Peyer's patch (tissue), 4 donors: ENCODE measurements around the gene MAP7D3. TPM values are rescaled to one million over a fixed set of nuclear protein-coding genes. Genes with fewer than 3 reads are reported as not detected.

Experiments used
- DNase-seq, 3 donors: peaks; one replicate each; pipeline ENCODE4 v3.0.0-alpha.2; 2017 to 2019
- H3K27ac ChIP-seq, 4 donors: fragments of 200-600 bp; sonication (generic); one replicate each; pipeline ENCODE4 v1.5.1; 2016 to 2019
- H3K27me3 ChIP-seq, 2 donors: fragments of 200-600 bp; sonication (generic); one replicate each; pipeline ENCODE4 v1.5.1; 2019
- H3K36me3 ChIP-seq, 3 donors: fragments of 200-600 bp; sonication (generic); one replicate each; pipeline ENCODE4 v1.5.1; 2016 to 2019
- H3K4me1 ChIP-seq, 4 donors: fragments of 200-600 bp; sonication (generic); one replicate each; pipeline ENCODE4 v1.5.1; 2016 to 2019
- H3K4me3 ChIP-seq, 4 donors: fragments of 200-600 bp; sonication (generic); 1 replicate in 3 of 4; 2 replicates in 1 of 4; pipeline ENCODE4 v1.5.1; 2016 to 2019; ENCODE audit warnings: mild to moderate bottlenecking in 1 of 4
- H3K9me3 ChIP-seq, 4 donors: fragments of 200-600 bp; sonication (generic); one replicate each; pipeline ENCODE4 v1.5.1; 2016 to 2019; ENCODE audit warnings: mild to moderate bottlenecking in 1 of 4
- CTCF ChIP-seq, 6 experiments: fragments of 450-650 bp in 4 of 6; fragments of 200-600 bp in 2 of 6; sonication (generic) in 1 of 6; IDR thresholded peaks; one replicate each; pipeline ENCODE4 v1.5.1; 2017 to 2019; ENCODE audit warnings: antibody characterized with exemption in 6 of 6, mild to moderate bottlenecking in 3 of 6, moderate library complexity in 1 of 6
- POLR2A ChIP-seq, 2 donors: fragments of 450-650 bp; IDR thresholded peaks; one replicate each; pipeline ENCODE4 v1.5.1; 2017; ENCODE audit warnings: antibody characterized with exemption in 2 of 2, mild to moderate bottlenecking in 2 of 2, moderate library complexity in 2 of 2
- total RNA-seq, 4 donors: library from RNA; depleted of rRNA; stranded (reverse); fragments of >200 nt; gene quantifications; one replicate each; pipeline ENCODE4 v1.1.0, GENCODE V29; 2016

MAP7D3 gene
- total RNA-seq, 4 donors from 2014 or later: 1.6 to 18.2 (median 4.7) TPM

- no peak for TF ChIP-seq CTCF (IDR thresholded peaks at IDR 0.05)
- TF ChIP-seq POLR2A (IDR thresholded peaks at IDR 0.05): no peak
- Histone ChIP-seq H3K4me1 (peaks cover 0 to 12% (median 0%) of the 10 kb centered on the region in 4 donors), H3K9me3 (no peaks in the 10 kb centered on the region), H3K36me3 (peaks cover 0 to under 1% (median 0%) of the 10 kb centered on the region in 3 donors), H3K27ac (peak overlapping the region in 2 of 4 donors; percentile 62 to 75), H3K4me3 (no peak overlapping the region), H3K27me3 (no peaks in the 10 kb centered on the region)
- no peak for DNase-seq
These were observed 49.6 kb downstream of the MAP7D3 start for GRCh38 chrX:136201601-136202000.

- H3K4me3 ChIP-seq: no peak overlapping the region
- H3K4me1 ChIP-seq: peaks cover 0 to 20% (median 0%) of the 10 kb centered on the region in 4 donors
These were observed 50.7 kb downstream of the MAP7D3 start for GRCh38 chrX:136200466-136200865.

GRCh38 chrX:136199365-136199764, 51.8 kb downstream of the MAP7D3 start:
- Histone ChIP-seq H3K27me3 (no peaks in the 10 kb centered on the region), H3K9me3 (no peaks in the 10 kb centered on the region), H3K4me3 (no peak overlapping the region), H3K36me3 (no peaks in the 10 kb centered on the region), H3K4me1 (peaks cover 0 to 13% (median 0%) of the 10 kb centered on the region in 4 donors), H3K27ac (peak overlapping the region in 2 of 4 donors; percentile 12 to 75)
- TF ChIP-seq CTCF (IDR thresholded peaks at IDR 0.05) (no peak), POLR2A (IDR thresholded peaks at IDR 0.05) (no peak)
- no peak for DNase-seq

More at GRCh38 chrX:136200466-136200865, 50.7 kb downstream of the MAP7D3 start:
- DNase-seq: no peak
- H3K27ac ChIP-seq: peak overlapping the region in 2 of 4 donors; percentile 34 to 75
- H3K27me3 ChIP-seq: no peaks in the 10 kb centered on the region
- TF ChIP-seq POLR2A (IDR thresholded peaks at IDR 0.05): no peak
- peak in 4 of 6 experiments; percentile 21 to 53 (median 43) for TF ChIP-seq CTCF (IDR thresholded peaks at IDR 0.05)
- no peaks in the 10 kb centered on the region for H3K36me3 ChIP-seq
- H3K9me3 ChIP-seq: no peaks in the 10 kb centered on the region

- peak overlapping the region in 2 of 4 donors; percentile 12 to 75 for H3K27ac ChIP-seq
- no peak overlapping the region for H3K4me3 ChIP-seq
- TF ChIP-seq POLR2A (IDR thresholded peaks at IDR 0.05): no peak
- TF ChIP-seq CTCF (IDR thresholded peaks at IDR 0.05): no peak
- H3K36me3 ChIP-seq: no peaks in the 10 kb centered on the region
- no peaks in the 10 kb centered on the region for H3K9me3 ChIP-seq
- DNase-seq: no peak
- peaks cover 0 to 9% (median 0%) of the 10 kb centered on the region in 4 donors for H3K4me1 ChIP-seq
- H3K27me3 ChIP-seq: no peaks in the 10 kb centered on the region
These were observed 52.4 kb downstream of the MAP7D3 start for GRCh38 chrX:136198678-136199243.

GRCh38 chrX:136198010-136198409, 53.2 kb downstream of the MAP7D3 start:
- DNase-seq: no peak
- no peaks in the 10 kb centered on the region for H3K36me3 ChIP-seq
- H3K27me3 ChIP-seq: no peaks in the 10 kb centered on the region
- no peaks in the 10 kb centered on the region for H3K9me3 ChIP-seq
- no peak overlapping the region for H3K4me3 ChIP-seq
- TF ChIP-seq CTCF (IDR thresholded peaks at IDR 0.05) (no peak), POLR2A (IDR thresholded peaks at IDR 0.05) (no peak)
- H3K4me1 ChIP-seq: peaks cover 0 to 12% (median 0%) of the 10 kb centered on the region in 4 donors
- peak overlapping the region in 1 of 4 donors; percentile 75 for H3K27ac ChIP-seq
